HepG2 (cell line): ENCODE measurements around the gene GAS2. TPM values are rescaled to one million over a fixed set of nuclear protein-coding genes. Genes with fewer than 3 reads are reported as not detected.

Source experiments
- ADNP ChIP-seq: sonication (generic); formaldehyde crosslinking; IDR thresholded peaks from 2 replicates; pipeline ENCODE4 v1.4.0; 2020; ENCODE audit warnings: missing genetic modification reagents
- ARID2 ChIP-seq: sonication (generic); formaldehyde crosslinking; IDR thresholded peaks from 2 replicates; pipeline ENCODE4 v1.8.1; 2022; ENCODE audit warnings: mild to moderate bottlenecking, missing genetic modification reagents, borderline replicate concordance
- CBX2 ChIP-seq, 2 experiments: fragments of 200-600 bp in 1 of 2; sonication (generic); formaldehyde crosslinking in 1 of 2; IDR thresholded peaks; 2 replicates each; pipeline versions ENCODE4 v1.7.0 to v1.8.1; 2018 to 2022; ENCODE audit warnings: low read depth in 2 of 2, low read length in 1 of 2, mild to moderate bottlenecking in 1 of 2, missing genetic modification reagents in 1 of 2
- GTF3A ChIP-seq: sonication (generic); formaldehyde crosslinking; conservative IDR thresholded peaks from 2 replicates; pipeline ENCODE4 v1.4.0; 2020; ENCODE audit warnings: mild to moderate bottlenecking, missing genetic modification reagents
- HOMEZ ChIP-seq: IDR thresholded peaks from 2 replicates; pipeline ENCODE4 v1.6.1; 2016; ENCODE audit warnings: low read depth
- HOXD1 ChIP-seq: sonication (generic); formaldehyde crosslinking; IDR thresholded peaks from 2 replicates; pipeline ENCODE4 v1.5.0; 2020; ENCODE audit warnings: missing genetic modification reagents
- KLF15 ChIP-seq: sonication (generic); formaldehyde crosslinking; IDR thresholded peaks from 2 replicates; pipeline ENCODE4 v1.8.1; 2023; ENCODE audit warnings: borderline replicate concordance, mild to moderate bottlenecking, inconsistent platforms, missing genetic modification reagents, mixed read lengths
- MLLT10 ChIP-seq: sonication (generic); formaldehyde crosslinking; IDR thresholded peaks from 2 replicates; pipeline ENCODE4 v1.4.0; 2020; ENCODE audit warnings: missing genetic modification reagents
- MYNN ChIP-seq: sonication (generic); formaldehyde crosslinking; IDR thresholded peaks from 2 replicates; pipeline ENCODE4 v1.4.0; 2020; ENCODE audit warnings: mild to moderate bottlenecking, low read depth, missing genetic modification reagents
- PCBP1 ChIP-seq: fragments of 200-400 bp; formaldehyde crosslinking; IDR thresholded peaks from 2 replicates; pipeline ENCODE4 v1.6.1; 2017; ENCODE audit warnings: mild to moderate bottlenecking, low read depth, low read length, borderline replicate concordance
- RAD51 ChIP-seq: fragments of 450-650 bp; IDR thresholded peaks from 2 replicates; pipeline ENCODE4 v1.6.1; 2016; ENCODE audit warnings: borderline replicate concordance
- RNF2 ChIP-seq: fragments of 450-650 bp; conservative IDR thresholded peaks from 2 replicates; pipeline ENCODE4 v1.6.1; 2016; ENCODE audit warnings: low read depth
- SIX1 ChIP-seq: sonication (generic); formaldehyde crosslinking; IDR thresholded peaks from 2 replicates; pipeline ENCODE4 v1.4.0; 2020; ENCODE audit warnings: missing genetic modification reagents, borderline replicate concordance
- TEF ChIP-seq: sonication (generic); formaldehyde crosslinking; IDR thresholded peaks from 2 replicates; pipeline ENCODE4 v1.5.0; 2020; ENCODE audit warnings: missing genetic modification reagents
- ZBTB8A ChIP-seq: sonication (generic); formaldehyde crosslinking; IDR thresholded peaks from 2 replicates; pipeline ENCODE4 v1.4.0; 2020; ENCODE audit warnings: mild to moderate bottlenecking, low read depth, missing genetic modification reagents, borderline replicate concordance
- ZNF138 ChIP-seq: sonication (generic); formaldehyde crosslinking; IDR thresholded peaks from 2 replicates; pipeline ENCODE4 v1.5.0; 2020; ENCODE audit warnings: mild to moderate bottlenecking, low read depth, missing genetic modification reagents
- ZNF180 ChIP-seq: sonication (generic); formaldehyde crosslinking; IDR thresholded peaks from 2 replicates; pipeline ENCODE4 v1.4.0; 2020; ENCODE audit warnings: low read depth, missing genetic modification reagents, borderline replicate concordance
- ZNF282 ChIP-seq: fragments of 450-650 bp; IDR thresholded peaks from 2 replicates; pipeline ENCODE4 v1.6.1; 2018; ENCODE audit not compliant: partially characterized antibody
- ZNF329 ChIP-seq: sonication (generic); formaldehyde crosslinking; IDR thresholded peaks from 2 replicates; pipeline ENCODE4 v1.9.0; 2021; ENCODE audit warnings: low read depth, mild to moderate bottlenecking, missing genetic modification reagents
- ZNF432 ChIP-seq: sonication (generic); formaldehyde crosslinking; IDR thresholded peaks from 2 replicates; pipeline ENCODE4 v1.5.0; 2020; ENCODE audit warnings: missing genetic modification reagents, mild to moderate bottlenecking, borderline replicate concordance
- ZNF451 ChIP-seq: sonication (generic); formaldehyde crosslinking; IDR thresholded peaks from 2 replicates; pipeline ENCODE4 v1.5.0; 2020; ENCODE audit warnings: mild to moderate bottlenecking, missing genetic modification reagents
- ZNF558 ChIP-seq: sonication (generic); formaldehyde crosslinking; IDR thresholded peaks from 2 replicates; pipeline ENCODE4 v1.9.0; 2022; ENCODE audit warnings: mild to moderate bottlenecking, missing genetic modification reagents, borderline replicate concordance
- ZNF713 ChIP-seq: sonication (generic); formaldehyde crosslinking; IDR thresholded peaks from 2 replicates; pipeline ENCODE4 v1.4.0; 2020; ENCODE audit warnings: mild to moderate bottlenecking, missing genetic modification reagents
- ZNF792 ChIP-seq: IDR thresholded peaks from 2 replicates; pipeline ENCODE4 v1.6.1; 2016
- ZNF891 ChIP-seq: sonication (generic); formaldehyde crosslinking; IDR thresholded peaks from 2 replicates; pipeline ENCODE4 v1.5.0; 2020; ENCODE audit warnings: mild to moderate bottlenecking, missing genetic modification reagents
- polyA plus RNA-seq, 8 experiments: library from polyadenylated mRNA; depleted of rRNA in 3 of 8; stranded (reverse) in 7 of 8; unstranded in 1 of 8; fragments of >200 nt; fragmentation: Illumina TruSeq in 4 of 8; extraction: Trizol in 4 of 8; gene quantifications; 2 replicates each; pipeline versions ENCODE4 v1.2.1 to v1.2.3, GENCODE V29; 2011 to 2016; ENCODE audit warnings: low read depth in 4 of 8, missing spikeins in 1 of 8, mixed read lengths in 1 of 8; ENCODE audit not compliant: insufficient read depth in 1 of 8
- total RNA-seq, 5 experiments: library from RNA; depleted of rRNA; stranded (reverse); fragments of >200 nt; fragmentation: Illumina TruSeq; extraction: Trizol; gene quantifications; 2 replicates each; pipeline ENCODE4 v1.2.3, GENCODE V29; 2016; ENCODE audit warnings: low read depth in 1 of 5
- TF ChIP-seq, protein P1 (sequence below): sonication (generic); formaldehyde crosslinking; IDR thresholded peaks from 2 replicates; pipeline ENCODE4 v1.5.0; 2020; ENCODE audit warnings: mild to moderate bottlenecking, low read depth, missing genetic modification reagents, borderline replicate concordance
- TF ChIP-seq, protein P2 (sequence below): sonication (generic); formaldehyde crosslinking; IDR thresholded peaks from 2 replicates; pipeline ENCODE4 v1.4.0; 2020; ENCODE audit warnings: missing genetic modification reagents, borderline replicate concordance

The GAS2 gene
- total and polyA plus RNA-seq, 2 of the 13 experiments (the other 11 are each of a cell fraction or from before 2014, with no cell fraction given) = 26.0 to 85.1 TPM

DNA sequence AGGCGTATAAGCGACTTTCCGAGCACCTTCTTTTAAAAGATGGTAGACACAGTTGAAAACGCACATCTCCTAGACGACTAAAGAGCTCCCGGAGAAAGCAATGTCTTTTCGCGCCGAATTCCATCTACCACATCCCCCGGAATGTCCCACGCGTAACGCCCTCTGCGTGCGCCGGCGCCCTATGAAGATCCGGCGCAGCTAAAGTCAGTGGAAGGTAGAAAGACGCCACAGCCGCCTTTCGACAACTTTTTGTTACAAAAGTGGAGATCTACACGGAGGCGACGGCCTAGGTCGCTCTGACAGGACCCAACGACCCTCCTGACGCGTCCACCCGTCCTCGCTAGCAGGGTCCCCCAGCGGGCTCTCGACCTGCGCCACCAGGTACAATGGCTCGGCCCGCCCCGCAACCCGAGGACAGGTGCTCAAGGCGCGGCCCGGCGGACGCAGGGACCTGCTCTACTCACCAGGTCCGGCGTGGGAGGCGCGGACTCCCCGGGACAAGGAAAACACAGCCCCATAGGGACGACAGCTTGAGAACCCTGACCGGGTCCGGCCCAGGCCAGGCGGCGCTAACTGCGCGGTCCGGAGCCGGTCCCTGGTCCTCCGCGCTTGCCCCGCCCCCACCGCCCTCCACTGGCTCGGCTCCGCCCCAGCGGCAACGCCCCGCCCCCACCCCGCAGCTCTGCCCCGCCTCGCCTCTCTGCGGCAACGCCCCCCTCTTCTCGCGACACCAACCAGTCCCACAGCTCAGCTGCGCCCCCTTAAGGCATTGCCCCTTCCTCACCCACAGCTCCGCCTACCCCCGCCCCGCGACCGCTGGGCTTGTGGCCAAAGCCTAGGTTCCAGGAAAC, 163.0 kb downstream of the GAS2 start, which contains the start of gene SVIP (continued):
- TF ChIP-seq MLLT10 = no peak
- TF ChIP-seq ZNF891 (CRISPR knock-in tag) = peak; percentile 37; the same call in 1 of the 2 replicates
- TF ChIP-seq RNF2 = no peak
- no peak for TF ChIP-seq ZNF432 (CRISPR knock-in tag)
- no peak for TF ChIP-seq ZNF329 (CRISPR knock-in tag)
- TF ChIP-seq SIX1 (CRISPR knock-in tag) = no peak
- no peak for TF ChIP-seq HOXD1 (CRISPR knock-in tag)
- no peak for TF ChIP-seq MYNN
- TF ChIP-seq ZBTB8A (CRISPR knock-in tag) = no peak
- TF ChIP-seq RAD51 = no peak
- TF ChIP-seq ZNF558 (CRISPR knock-in tag) = no peak
- TF ChIP-seq ZNF451 (CRISPR knock-in tag) = no peak
- TF ChIP-seq GTF3A = no peak
- TF ChIP-seq ZNF282 = no peak
- 0 out of 2 replicates have a peak, but pooled peaks have one; percentile 64 for TF ChIP-seq KLF15 (CRISPR knock-in tag)
- TF ChIP-seq ZNF792 = 0 out of 2 replicates have a peak, but pooled peaks have one; percentile 10
- TF ChIP-seq, protein P1, sequence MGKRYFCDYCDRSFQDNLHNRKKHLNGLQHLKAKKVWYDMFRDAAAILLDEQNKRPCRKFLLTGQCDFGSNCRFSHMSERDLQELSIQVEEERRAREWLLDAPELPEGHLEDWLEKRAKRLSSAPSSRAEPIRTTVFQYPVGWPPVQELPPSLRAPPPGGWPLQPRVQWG (CRISPR knock-in tag) = no peak
- TF ChIP-seq ZNF180 (CRISPR knock-in tag) = no peak
- TF ChIP-seq TEF (CRISPR knock-in tag) = no peak
- TF ChIP-seq PCBP1 = 0 out of 2 replicates have a peak, but pooled peaks have one; percentile 61
- no peak for TF ChIP-seq CBX2 (IDR thresholded peaks at IDR 0.05; ENCODE audit: low read depth, low read length)
- TF ChIP-seq CBX2 (CRISPR knock-in tag; IDR thresholded peaks at IDR 0.05; ENCODE audit: low read depth) = no peak
- TF ChIP-seq ZNF138 = peak; percentile 60; the same call in 1 of the 2 replicates
- TF ChIP-seq ARID2 (CRISPR knock-in tag) = 0 out of 2 replicates have a peak, but pooled peaks have one; percentile 34
- no peak; the same call in 1 of the 2 replicates for TF ChIP-seq ZNF713 (CRISPR knock-in tag)
- no peak for TF ChIP-seq ADNP
- peak; percentile 89 for TF ChIP-seq HOMEZ
- TF ChIP-seq, protein P2, sequence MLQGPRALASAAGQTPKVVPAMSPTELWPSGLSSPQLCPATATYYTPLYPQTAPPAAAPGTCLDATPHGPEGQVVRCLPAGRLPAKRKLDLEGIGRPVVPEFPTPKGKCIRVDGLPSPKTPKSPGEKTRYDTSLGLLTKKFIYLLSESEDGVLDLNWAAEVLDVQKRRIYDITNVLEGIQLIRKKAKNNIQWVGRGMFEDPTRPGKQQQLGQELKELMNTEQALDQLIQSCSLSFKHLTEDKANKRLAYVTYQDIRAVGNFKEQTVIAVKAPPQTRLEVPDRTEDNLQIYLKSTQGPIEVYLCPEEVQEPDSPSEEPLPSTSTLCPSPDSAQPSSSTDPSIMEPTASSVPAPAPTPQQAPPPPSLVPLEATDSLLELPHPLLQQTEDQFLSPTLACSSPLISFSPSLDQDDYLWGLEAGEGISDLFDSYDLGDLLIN (CRISPR knock-in tag) = no peak
